ENCODE results near the gene MSI1.
A peak's percentile ranks its signal among the peaks of the same experiment; 100 is the strongest.

- TF ChIP-seq CTCF (IDR thresholded peaks at IDR 0.05; ENCODE audit: borderline replicate concordance, extremely low read depth, low read length, poor library complexity, severe bottlenecking), result peak; percentile 49
- TF ChIP-seq EZH2 (IDR thresholded peaks at IDR 0.05; ENCODE audit: borderline replicate concordance, low read depth, low read length, severe bottlenecking), result no peak
These were observed 54.7 kb downstream of the MSI1 start for GRCh38 chr12:120314220-120314619.

All from DND-41 (cell line).